Neural cell (in vitro differentiated cells): ENCODE measurements around the gene CENPP. TPM values are rescaled to one million over a fixed set of nuclear protein-coding genes. Genes with fewer than 3 reads are reported as not detected.

ENCODE experiments used
- H2AFZ ChIP-seq: fragments of 200-600, 300-800 bp; sonication (generic), shearing (Covaris generic); 2 replicates; pipeline ENCODE4 v1.6.0; 2014; ENCODE audit warnings: low read depth, mild to moderate bottlenecking, antibody characterized with exemption, low read length, moderate library complexity
- H3F3A ChIP-seq: fragments of 200-600 bp; shearing (Covaris generic); 2 replicates; pipeline ENCODE4 v1.6.1; 2016; ENCODE audit warnings: mild to moderate bottlenecking, moderate library complexity, mixed read lengths, antibody characterized with exemption, low read length; ENCODE audit not compliant: insufficient read depth, poor library complexity, severe bottlenecking
- H3K27ac ChIP-seq: fragments of 200-600, 300-800 bp; sonication (generic), shearing (Covaris generic); 2 replicates; pipeline ENCODE4 v1.5.1; 2014; ENCODE audit warnings: mild to moderate bottlenecking, low read length, moderate library complexity
- H3K27me3 ChIP-seq: fragments of 300-800, 200-600 bp; sonication (generic), shearing (Covaris generic); 2 replicates; pipeline ENCODE4 v1.6.0; 2014; ENCODE audit warnings: mild to moderate bottlenecking, low read depth, low read length, moderate library complexity; ENCODE audit not compliant: insufficient read depth
- H3K36me3 ChIP-seq: fragments of 300-800, 200-600 bp; sonication (generic), shearing (Covaris generic); 2 replicates; pipeline ENCODE4 v1.5.1; 2014; ENCODE audit warnings: mild to moderate bottlenecking, antibody characterized with exemption, low read length, moderate library complexity; ENCODE audit not compliant: insufficient read depth
- H3K4me2 ChIP-seq: fragments of 300-800, 200-600 bp; sonication (generic), shearing (Covaris generic); 2 replicates; pipeline ENCODE4 v1.6.0; 2014; ENCODE audit warnings: mild to moderate bottlenecking, low read length
- H3K4me3 ChIP-seq: fragments of 300-800, 200-600 bp; sonication (generic), shearing (Covaris generic); 2 replicates; pipeline ENCODE4 v1.5.1; 2014; ENCODE audit warnings: mild to moderate bottlenecking, low read length, moderate library complexity
- H3K79me2 ChIP-seq: fragments of 200-600 bp; shearing (Covaris generic); replicated peaks from 2 replicates; pipeline ENCODE4 v1.6.0; 2014; ENCODE audit warnings: mild to moderate bottlenecking, low read length, moderate library complexity; ENCODE audit not compliant: insufficient read depth
- H3K9ac ChIP-seq: fragments of 300-800, 200-600 bp; sonication (generic), shearing (Covaris generic); 2 replicates; pipeline ENCODE4 v1.6.1; 2016; ENCODE audit warnings: mild to moderate bottlenecking, low read length, mixed read lengths
- H3K9me2 ChIP-seq: fragments of 200-600 bp; shearing (Covaris generic); 2 replicates; pipeline ENCODE4 v1.6.1; 2016; ENCODE audit warnings: mild to moderate bottlenecking, low read length, mixed read lengths; ENCODE audit not compliant: insufficient read depth
- H3K9me3 ChIP-seq: fragments of 200-600, 300-800 bp; sonication (generic), shearing (Covaris generic); 2 replicates; pipeline ENCODE4 v1.6.1; 2016; ENCODE audit warnings: mild to moderate bottlenecking, mixed run types, low read length, moderate library complexity, mixed read lengths
- H4K20me1 ChIP-seq: fragments of 200-600 bp; shearing (Covaris generic); 2 replicates; pipeline ENCODE4 v1.6.1; 2016; ENCODE audit warnings: mild to moderate bottlenecking, mixed run types; ENCODE audit not compliant: insufficient read depth
- CTCF ChIP-seq: fragments of 450-650 bp; IDR thresholded peaks from 2 replicates; pipeline ENCODE4 v1.5.1; 2014; ENCODE audit warnings: antibody characterized with exemption, mild to moderate bottlenecking, moderate library complexity; ENCODE audit not compliant: poor library complexity, severe bottlenecking
- EP300 ChIP-seq: fragments of 450-650 bp; conservative IDR thresholded peaks from 2 replicates; pipeline ENCODE4 v1.6.1; 2014; ENCODE audit warnings: antibody characterized with exemption, mild to moderate bottlenecking, moderate library complexity; ENCODE audit not compliant: poor library complexity, severe bottlenecking
- EZH2 ChIP-seq: fragments of 200-600, 300-800 bp; shearing (Covaris generic), sonication (generic); IDR thresholded peaks from 2 replicates; pipeline ENCODE4 v1.6.1; 2014; ENCODE audit warnings: antibody characterized with exemption, low read length, borderline replicate concordance, mild to moderate bottlenecking; ENCODE audit not compliant: insufficient read depth, poor library complexity, severe bottlenecking
- MXI1 ChIP-seq: fragments of 450-650 bp; conservative IDR thresholded peaks from 2 replicates; pipeline ENCODE4 v1.6.1; 2014; ENCODE audit warnings: antibody characterized with exemption, mild to moderate bottlenecking; ENCODE audit not compliant: poor library complexity, severe bottlenecking
- POLR2AphosphoS5 ChIP-seq: IDR thresholded peaks from 2 replicates; pipeline ENCODE4 v1.6.1; 2012
- RAD21 ChIP-seq: fragments of 450-650 bp; conservative IDR thresholded peaks from 2 replicates; pipeline ENCODE4 v1.6.1; 2014; ENCODE audit warnings: antibody characterized with exemption, mild to moderate bottlenecking, moderate library complexity
- REST ChIP-seq: IDR thresholded peaks from 2 replicates; pipeline ENCODE4 v1.6.1; 2012; ENCODE audit warnings: borderline replicate concordance
- SMC3 ChIP-seq: fragments of 450-650 bp; conservative IDR thresholded peaks from 2 replicates; pipeline ENCODE4 v1.6.1; 2014; ENCODE audit warnings: antibody characterized with exemption, mild to moderate bottlenecking, moderate library complexity; ENCODE audit not compliant: poor library complexity
- TAF1 ChIP-seq: IDR thresholded peaks from 2 replicates; pipeline ENCODE4 v1.6.1; 2012; ENCODE audit warnings: low read depth
- polyA plus RNA-seq: library from polyadenylated mRNA; depleted of rRNA; stranded (reverse); fragments of >200 nt; gene quantifications from 2 replicates; pipeline ENCODE4 v1.2.3, GENCODE V29; 2014

The CENPP gene
- polyA plus RNA-seq, 1 donor from 2014 or later, result 5.0 TPM

DNA sequence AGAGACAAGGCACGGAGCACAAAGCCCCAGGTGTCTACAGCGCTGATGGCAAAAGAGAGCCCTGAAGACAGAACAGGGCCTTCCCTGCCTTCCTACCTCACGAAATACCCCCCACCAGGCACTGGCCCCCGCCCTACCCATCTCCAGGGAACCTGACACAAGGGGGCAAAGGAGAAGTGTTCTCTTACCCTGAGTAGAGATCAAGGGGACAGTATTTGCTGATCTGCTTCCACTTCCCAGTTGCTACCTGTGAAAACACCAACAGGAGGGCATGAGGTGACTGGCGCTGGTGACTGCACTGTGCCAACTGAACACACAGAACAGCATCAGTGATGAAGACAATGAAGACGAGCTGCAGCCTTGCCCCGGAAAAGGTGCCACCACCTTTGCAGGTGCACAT is 316.8 kb downstream of the CENPP start:
- H3K27me3 ChIP-seq, result no peaks in the 10 kb centered on the region
- no peak overlapping the region for H2AFZ ChIP-seq
- H3K79me2 ChIP-seq, result no peaks in the 10 kb centered on the region
- TF ChIP-seq MXI1 (no peak), SMC3 (no peak), TAF1 (no peak), RAD21 (no peak), CTCF (no peak), EZH2 (no peak), REST (no peak), EP300 (no peak), POLR2AphosphoS5 (no peak)
- no peak overlapping the region for H3K4me2 ChIP-seq
- no peaks in the 10 kb centered on the region for H3K36me3 ChIP-seq
- H3K4me3 ChIP-seq, result no peak overlapping the region
- H3F3A ChIP-seq, result no peaks in the 10 kb centered on the region
- H3K9me3 ChIP-seq, result no peaks in the 10 kb centered on the region
- H3K9me2 ChIP-seq, result no peaks in the 10 kb centered on the region
- H4K20me1 ChIP-seq, result no peaks in the 10 kb centered on the region
- no peak overlapping the region for H3K27ac ChIP-seq
- H3K9ac ChIP-seq, result no peak overlapping the region

DNA sequence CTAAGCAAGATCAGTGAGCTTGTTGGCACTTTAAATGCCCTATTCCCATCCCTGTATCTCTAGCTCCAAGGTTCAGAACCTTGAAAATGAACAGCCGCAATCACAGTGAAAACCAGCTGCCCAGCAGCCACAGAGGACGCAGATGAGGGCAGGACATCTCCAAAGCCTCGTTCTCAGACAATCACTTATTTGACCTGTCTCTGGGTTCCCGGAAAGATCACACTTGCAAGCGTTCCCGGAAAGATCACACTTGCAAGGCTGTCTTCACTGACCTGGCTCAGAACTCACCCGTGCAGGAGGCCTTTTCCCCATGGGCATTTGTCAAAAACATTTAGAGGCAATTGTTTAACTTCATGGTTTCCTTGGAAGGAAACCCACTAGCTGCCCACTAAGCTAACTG is 318.5 kb downstream of the CENPP start:
- Histone ChIP-seq H3K27ac (no peak overlapping the region), H3K9me3 (no peaks in the 10 kb centered on the region), H3F3A (no peaks in the 10 kb centered on the region), H3K9ac (no peak overlapping the region), H3K9me2 (no peaks in the 10 kb centered on the region), H3K79me2 (no peaks in the 10 kb centered on the region), H2AFZ (no peak overlapping the region), H3K27me3 (no peaks in the 10 kb centered on the region), H3K4me3 (no peak overlapping the region), H3K4me2 (no peak overlapping the region), H3K36me3 (no peaks in the 10 kb centered on the region), H4K20me1 (no peaks in the 10 kb centered on the region)
- TF ChIP-seq SMC3 (no peak), EZH2 (no peak), REST (no peak), CTCF (no peak), MXI1 (no peak), POLR2AphosphoS5 (no peak), EP300 (no peak), TAF1 (no peak), RAD21 (no peak)
